ENCODE measurements around the gene TMEM143. TPM values are rescaled to one million over a fixed set of nuclear protein-coding genes. Genes with fewer than 3 reads are reported as not detected.

Gene TMEM143
- total and polyA plus RNA-seq, 2 donors (not counting 3 experiments of a cell fraction or from before 2014, with no cell fraction given) = 5.4 to 7.3 TPM

- no peaks in the 10 kb centered on the region for H3K4me1 ChIP-seq (ENCODE audit: control insufficient read depth, extremely low read depth, insufficient read depth, low read length)
- H3K9me1 ChIP-seq (replicated peaks; ENCODE audit: control insufficient read depth, extremely low read depth, insufficient read depth, low read length) = no peaks in the 10 kb centered on the region
- no peaks in the 10 kb centered on the region for H4K20me1 ChIP-seq (replicated peaks; ENCODE audit: control insufficient read depth, extremely low read depth, insufficient read depth, low read length)
- POLR2A ChIA-PET = no interaction called here
- H3K9ac ChIP-seq (replicated peaks; ENCODE audit: extremely low read depth, insufficient read depth, low read length) = no peak overlapping the region
- no peak for TF ChIP-seq POLR2AphosphoS5 (IDR thresholded peaks at IDR 0.05; ENCODE audit: insufficient read depth, low read depth, low read length)
- TF ChIP-seq CTCF (IDR thresholded peaks at IDR 0.05; ENCODE audit: extremely low read depth in 1 of 2, insufficient read depth in 1 of 2, low read depth in 1 of 2, low read length in 2 of 2) = no peak
- TF ChIP-seq JUN (IDR thresholded peaks at IDR 0.05; ENCODE audit: borderline replicate concordance, insufficient read depth, insufficient read length, low read depth) = no peak
- TF ChIP-seq MYC (IDR thresholded peaks at IDR 0.05; ENCODE audit: low read depth, low read length) = no peak
- no peak for TF ChIP-seq GATA2 (IDR thresholded peaks at IDR 0.05; ENCODE audit: insufficient read depth, insufficient read length, low read depth, low read length)
- no peak for TF ChIP-seq EZH2 (IDR thresholded peaks at IDR 0.05; ENCODE audit: borderline replicate concordance, low read depth, low read length, severe bottlenecking)
- no peak for TF ChIP-seq MAX (IDR thresholded peaks at IDR 0.05; ENCODE audit: insufficient read depth, insufficient read length)
- TF ChIP-seq FOS (IDR thresholded peaks at IDR 0.05; ENCODE audit: borderline replicate concordance, insufficient read depth, low read length) = no peak
- no peak for TF ChIP-seq POLR2A (IDR thresholded peaks at IDR 0.05; ENCODE audit: low read depth, low read length)
- dilution Hi-C loops (cut with MboI; ENCODE audit: extremely low pct_ligation_motif_present, low sequenced_read_pairs) = no loop called here
- no TSS peak for BruUV-seq (replicated peaks)
- DNase-seq (ENCODE audit: low read depth, low spot score) (no peak), FAIRE-seq (no peak)
- intact Hi-C loops (cut with micrococcal nuclease) = no loop called here
- no peak overlapping the region for H3K4me3 ChIP-seq (replicated peaks in 1 of 3; ENCODE audit: insufficient read depth in 1 of 3, low read depth in 1 of 3, low read length in 3 of 3)
- H2AFZ ChIP-seq (ENCODE audit: low read depth, low read length) = no peak overlapping the region
- no peaks in the 10 kb centered on the region for H3K79me2 ChIP-seq (ENCODE audit: control insufficient read depth, insufficient read depth, low read length)
- H3K27me3 ChIP-seq (ENCODE audit: control insufficient read depth in 2 of 2, insufficient read depth in 2 of 2, low read length in 2 of 2) = no peaks in the 10 kb centered on the region
- CTCF ChIA-PET = interaction anchor here (0.8 kb wide), 1 partner anchor 19 kb away, joined by 3 read pairs; no protein-coding TSS in a partner anchor
- no peak overlapping the region for H3K27ac ChIP-seq (ENCODE audit: insufficient read depth, low read depth, low read length)
- no peak overlapping the region for H3K4me2 ChIP-seq (ENCODE audit: insufficient read depth, low read length)
- no peaks in the 10 kb centered on the region for H3K36me3 ChIP-seq (ENCODE audit: control insufficient read depth in 2 of 2, extremely low read depth in 1 of 2, insufficient read depth in 2 of 2, low read length in 2 of 2)
- no peaks in the 10 kb centered on the region for H3K9me3 ChIP-seq (replicated peaks; ENCODE audit: control insufficient read depth, insufficient read depth, low read length)
Observed at GRCh38 chr19:48284896-48285295, 78.8 kb downstream of the TMEM143 start.
